Left lung (tissue), 10 donors: Measurements from ENCODE around the gene SCG3. TPM values are rescaled to one million over a fixed set of nuclear protein-coding genes. Genes with fewer than 3 reads are reported as not detected.

Experiments used
- ATAC-seq: fragments of 200-7000 bp; cut with Tn5 transposase; one replicate; pipeline ENCODE4 v1.9.1; 2020; ENCODE audit warnings: moderate library complexity
- DNase-seq, 4 donors: peaks; one replicate each; pipeline ENCODE4 v3.0.0-alpha.2; 2013 to 2020
- H3K27ac ChIP-seq, 2 donors: fragments of 200-600 bp; sonication (generic) in 1 of 2; one replicate each; pipeline versions ENCODE4 v1.5.0 to v1.8.0; 2020 to 2021
- H3K27me3 ChIP-seq, 2 donors: fragments of 200-600 bp; sonication (generic) in 1 of 2; one replicate each; pipeline versions ENCODE4 v1.5.0 to v1.8.0; 2020 to 2021
- H3K36me3 ChIP-seq, 2 donors: fragments of 200-600 bp; sonication (generic) in 1 of 2; one replicate each; pipeline versions ENCODE4 v1.5.0 to v1.8.0; 2020 to 2021
- H3K4me1 ChIP-seq, 2 donors: fragments of 200-600 bp; one replicate each; pipeline ENCODE4 v1.8.0; 2021
- H3K4me3 ChIP-seq, 2 donors: fragments of 200-600 bp; sonication (generic) in 1 of 2; one replicate each; pipeline versions ENCODE4 v1.5.0 to v1.8.0; 2020 to 2021; ENCODE audit warnings: mild to moderate bottlenecking in 1 of 2
- H3K9me3 ChIP-seq, 2 donors: fragments of 200-600 bp; sonication (generic) in 1 of 2; one replicate each; pipeline versions ENCODE4 v1.5.0 to v1.8.0; 2020 to 2021
- CTCF ChIP-seq, 2 donors: fragments of 200-600 bp; sonication (generic) in 1 of 2; IDR thresholded peaks; one replicate each; pipeline versions ENCODE4 v1.5.0 to v1.8.0; 2021; ENCODE audit warnings: antibody characterized with exemption in 2 of 2
- intact Hi-C, 2 donors: fragments of 100-400 bp; cut with DNase I; formaldehyde crosslinking; loops; one replicate each; pipeline versions ENCODE4 v1.11.2 to v1.14.2; 2022
- polyA plus RNA-seq, 6 donors: library from polyadenylated mRNA; unstranded; fragments of 120-200 nt; gene quantifications; one replicate each; pipeline ENCODE4 v1.2.1, GENCODE V29; 2013; ENCODE audit not compliant: insufficient read length in 6 of 6
- total RNA-seq, 2 donors: library from RNA; stranded (reverse); fragmentation: NEBNext Ultra II Directional; extraction: Animal tissue kit (Norgen Biotek cat#: 25700); gene quantifications; one replicate each; pipeline ENCODE4 v1.2.1, GENCODE V29; 2021
- donor health status: DM: no; HTN: yes; CAD: no.
- donor health status: DM: no; HTN: no; CAD: no.

SCG3 gene
- total and polyA plus RNA-seq, 8 donors, result 0.12 to 2.2 (median 1.2) TPM; not detected in 1

GRCh38 chr15:51696566-51696965 lies 15.3 kb downstream of the SCG3 start:
- ATAC-seq (no peak), DNase-seq (no peak)
- H3K4me1 ChIP-seq, result no peaks in the 10 kb centered on the region
- intact Hi-C loops, result no loop called here
- H3K27me3 ChIP-seq, result peaks cover 0 to 12% of the 10 kb centered on the region in 2 donors
- no peaks in the 10 kb centered on the region for H3K36me3 ChIP-seq
- H3K27ac ChIP-seq, result no peak overlapping the region
- H3K4me3 ChIP-seq, result no peak overlapping the region
- TF ChIP-seq CTCF (IDR thresholded peaks at IDR 0.05), result no peak
- no peaks in the 10 kb centered on the region for H3K9me3 ChIP-seq

- H3K4me1 ChIP-seq, result no peaks in the 10 kb centered on the region
- H3K27ac ChIP-seq, result no peak overlapping the region
- intact Hi-C loops, result no loop called here
- no peaks in the 10 kb centered on the region for H3K9me3 ChIP-seq
- H3K27me3 ChIP-seq, result peaks cover 0 to 12% of the 10 kb centered on the region in 2 donors
- no peak for TF ChIP-seq CTCF (IDR thresholded peaks at IDR 0.05)
- DNase-seq, result no peak
- H3K4me3 ChIP-seq, result no peak overlapping the region
- ATAC-seq, result no peak
- no peaks in the 10 kb centered on the region for H3K36me3 ChIP-seq
These were observed 15.9 kb downstream of the SCG3 start for GRCh38 chr15:51697163-51697562.

GRCh38 chr15:51699373-51699772 lies 18.1 kb downstream of the SCG3 start:
- peaks cover 0 to 12% of the 10 kb centered on the region in 2 donors for H3K27me3 ChIP-seq
- DNase-seq, result no peak
- H3K4me1 ChIP-seq, result no peaks in the 10 kb centered on the region
- ATAC-seq, result no peak
- H3K27ac ChIP-seq, result no peak overlapping the region
- H3K9me3 ChIP-seq, result no peaks in the 10 kb centered on the region
- no peak for TF ChIP-seq CTCF (IDR thresholded peaks at IDR 0.05)
- H3K4me3 ChIP-seq, result no peak overlapping the region
- intact Hi-C loops, result no loop called here
- H3K36me3 ChIP-seq, result no peaks in the 10 kb centered on the region

GRCh38 chr15:51702710-51703109 lies 21.4 kb downstream of the SCG3 start:
- no peak for DNase-seq
- no peak for TF ChIP-seq CTCF (IDR thresholded peaks at IDR 0.05)

GRCh38 chr15:51706291-51706690 lies 25.0 kb downstream of the SCG3 start:
- intact Hi-C loops, result no loop called here
- no peaks in the 10 kb centered on the region for H3K9me3 ChIP-seq
- H3K27ac ChIP-seq, result no peak overlapping the region
- no peaks in the 10 kb centered on the region for H3K27me3 ChIP-seq
- ATAC-seq (peak; percentile 30), DNase-seq (no peak)
- H3K36me3 ChIP-seq, result no peaks in the 10 kb centered on the region
- H3K4me3 ChIP-seq, result no peak overlapping the region
- no peak for TF ChIP-seq CTCF (IDR thresholded peaks at IDR 0.05)
- H3K4me1 ChIP-seq, result no peaks in the 10 kb centered on the region

More at GRCh38 chr15:51702710-51703109, 21.4 kb downstream of the SCG3 start:
- Histone ChIP-seq H3K4me3 (no peak overlapping the region), H3K27ac (no peak overlapping the region), H3K27me3 (peaks cover 0 to 12% of the 10 kb centered on the region in 2 donors), H3K9me3 (no peaks in the 10 kb centered on the region), H3K36me3 (no peaks in the 10 kb centered on the region), H3K4me1 (no peaks in the 10 kb centered on the region)
- intact Hi-C loops, result no loop called here
- ATAC-seq, result no peak
